Activated effector memory CD4-positive, alpha-beta T cell treated with Interleukin-2 at 50 U/mL for 16 hours (primary cell): ENCODE measurements around the gene ACOXL.

ENCODE experiments used
- DNase-seq: peaks from one replicate; pipeline ENCODE4 v3.0.0-alpha.2; 2020

The ACOXL gene

GRCh38 chr2:110878150-110878549, 145.8 kb downstream of the ACOXL start:
- no peak for DNase-seq

GRCh38 chr2:110881908-110882307, 149.5 kb downstream of the ACOXL start:
- no peak for DNase-seq

- no peak for DNase-seq
Observed at GRCh38 chr2:110883406-110883805, 151.0 kb downstream of the ACOXL start.

- no peak for DNase-seq
Observed at GRCh38 chr2:110885256-110885655, 152.9 kb downstream of the ACOXL start.

GRCh38 chr2:110886826-110887573, 154.6 kb downstream of the ACOXL start:
- no peak for DNase-seq

GRCh38 chr2:110888411-110888810, 156.0 kb downstream of the ACOXL start:
- DNase-seq, result no peak

GRCh38 chr2:110891626-110892025, 159.3 kb downstream of the ACOXL start:
- DNase-seq, result no peak

GRCh38 chr2:110896226-110896625, 163.9 kb downstream of the ACOXL start:
- no peak for DNase-seq

GRCh38 chr2:110897966-110898365, 165.6 kb downstream of the ACOXL start:
- DNase-seq, result no peak

- no peak for DNase-seq
Observed at GRCh38 chr2:110900191-110900590, 167.8 kb downstream of the ACOXL start.

- no peak for DNase-seq
Observed at GRCh38 chr2:110903548-110903947, 171.2 kb downstream of the ACOXL start.

- no peak for DNase-seq
Observed at GRCh38 chr2:110904116-110904778, 171.9 kb downstream of the ACOXL start.

GRCh38 chr2:110904779-110905148, 172.4 kb downstream of the ACOXL start:
- DNase-seq, result no peak

GRCh38 chr2:110905217-110905616, 172.8 kb downstream of the ACOXL start:
- no peak for DNase-seq

- DNase-seq, result no peak
Observed at GRCh38 chr2:110906613-110907298, 174.4 kb downstream of the ACOXL start.

GRCh38 chr2:110909501-110909900, 177.1 kb downstream of the ACOXL start:
- no peak for DNase-seq

GRCh38 chr2:110910423-110910822, 178.1 kb downstream of the ACOXL start:
- no peak for DNase-seq

- DNase-seq, result no peak
Observed at GRCh38 chr2:110919738-110920137, 187.4 kb downstream of the ACOXL start.

- DNase-seq, result no peak
Observed at GRCh38 chr2:110925479-110925878, 193.1 kb downstream of the ACOXL start.

- no peak for DNase-seq
Observed at GRCh38 chr2:110927526-110927925, 195.2 kb downstream of the ACOXL start.

- no peak for DNase-seq
Observed at GRCh38 chr2:110929528-110929927, 197.2 kb downstream of the ACOXL start.

- no peak for DNase-seq
Observed at GRCh38 chr2:110931648-110932047, 199.3 kb downstream of the ACOXL start.

- no peak for DNase-seq
Observed at GRCh38 chr2:110933420-110933819, 201.0 kb downstream of the ACOXL start.

- DNase-seq, result no peak
Observed at GRCh38 chr2:110934948-110935347, 202.6 kb downstream of the ACOXL start.
